ENCODE measurements around the gene RFC5. TPM values are rescaled to one million over a fixed set of nuclear protein-coding genes. Genes with fewer than 3 reads are reported as not detected.

The RFC5 gene
- total and polyA plus RNA-seq, 4 donors, result 7.3 to 16.0 (median 8.2) TPM

GRCh38 chr12:118038137-118038536 is 21.6 kb downstream of the RFC5 start:
- TF ChIP-seq, protein P1, sequence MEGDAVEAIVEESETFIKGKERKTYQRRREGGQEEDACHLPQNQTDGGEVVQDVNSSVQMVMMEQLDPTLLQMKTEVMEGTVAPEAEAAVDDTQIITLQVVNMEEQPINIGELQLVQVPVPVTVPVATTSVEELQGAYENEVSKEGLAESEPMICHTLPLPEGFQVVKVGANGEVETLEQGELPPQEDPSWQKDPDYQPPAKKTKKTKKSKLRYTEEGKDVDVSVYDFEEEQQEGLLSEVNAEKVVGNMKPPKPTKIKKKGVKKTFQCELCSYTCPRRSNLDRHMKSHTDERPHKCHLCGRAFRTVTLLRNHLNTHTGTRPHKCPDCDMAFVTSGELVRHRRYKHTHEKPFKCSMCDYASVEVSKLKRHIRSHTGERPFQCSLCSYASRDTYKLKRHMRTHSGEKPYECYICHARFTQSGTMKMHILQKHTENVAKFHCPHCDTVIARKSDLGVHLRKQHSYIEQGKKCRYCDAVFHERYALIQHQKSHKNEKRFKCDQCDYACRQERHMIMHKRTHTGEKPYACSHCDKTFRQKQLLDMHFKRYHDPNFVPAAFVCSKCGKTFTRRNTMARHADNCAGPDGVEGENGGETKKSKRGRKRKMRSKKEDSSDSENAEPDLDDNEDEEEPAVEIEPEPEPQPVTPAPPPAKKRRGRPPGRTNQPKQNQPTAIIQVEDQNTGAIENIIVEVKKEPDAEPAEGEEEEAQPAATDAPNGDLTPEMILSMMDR (IDR thresholded peaks at IDR 0.05; ENCODE audit: control extremely low read depth, extremely low read depth), result no peak
- peaks cover 41 to 68% (median 58%) of the 10 kb centered on the region in 4 donors for H3K36me3 ChIP-seq (ENCODE audit: control insufficient read depth in 4 of 4, insufficient read depth in 4 of 4, low read length in 4 of 4)
- no peaks in the 10 kb centered on the region for H3K9me3 ChIP-seq (ENCODE audit: control insufficient read depth in 4 of 4, insufficient read depth in 3 of 4, low read length in 3 of 4)
- ATAC-seq (ENCODE audit: insufficient read depth, low FRiP score) (no peak), DNase-seq (no peak)
- H3K27me3 ChIP-seq (ENCODE audit: control insufficient read depth in 3 of 3, insufficient read depth in 3 of 3, low read length in 2 of 3), result no peaks in the 10 kb centered on the region
- no peaks in the 10 kb centered on the region for H3K4me1 ChIP-seq (ENCODE audit: control insufficient read depth in 5 of 5, insufficient read depth in 5 of 5, low read length in 5 of 5)
- no peak overlapping the region for H3K4me3 ChIP-seq
- 70 to 80% methylated on average over 6 of the region's 6 CpGs for WGBS, 2 donors
- H3K9ac ChIP-seq (ENCODE audit: insufficient read depth in 1 of 2, low read length in 2 of 2), result no peak overlapping the region
- no peak overlapping the region for H3K27ac ChIP-seq (ENCODE audit: low read depth in 1 of 2, low read length in 1 of 2)

- Histone ChIP-seq H3K27ac (ENCODE audit: low read depth in 1 of 2, low read length in 1 of 2) (no peak overlapping the region), H3K9me3 (ENCODE audit: control insufficient read depth in 4 of 4, insufficient read depth in 3 of 4, low read length in 3 of 4) (no peaks in the 10 kb centered on the region), H3K36me3 (ENCODE audit: control insufficient read depth in 4 of 4, insufficient read depth in 4 of 4, low read length in 4 of 4) (peaks cover 24 to 49% (median 38%) of the 10 kb centered on the region in 4 donors), H3K4me1 (ENCODE audit: control insufficient read depth in 5 of 5, insufficient read depth in 5 of 5, low read length in 5 of 5) (no peaks in the 10 kb centered on the region), H3K4me3 (no peak overlapping the region), H3K27me3 (ENCODE audit: control insufficient read depth in 3 of 3, insufficient read depth in 3 of 3, low read length in 2 of 3) (no peaks in the 10 kb centered on the region), H3K9ac (ENCODE audit: insufficient read depth in 1 of 2, low read length in 2 of 2) (no peak overlapping the region)
- DNase-seq (no peak), ATAC-seq (ENCODE audit: insufficient read depth, low FRiP score) (no peak)
- WGBS, 2 donors, result 91 to 96% methylated on average over 4 of the region's 4 CpGs
- TF ChIP-seq, protein P1 (IDR thresholded peaks at IDR 0.05; ENCODE audit: control extremely low read depth, extremely low read depth), result no peak
Measured at GRCh38 chr12:118042091-118042490, 25.6 kb downstream of the RFC5 start.

DNA sequence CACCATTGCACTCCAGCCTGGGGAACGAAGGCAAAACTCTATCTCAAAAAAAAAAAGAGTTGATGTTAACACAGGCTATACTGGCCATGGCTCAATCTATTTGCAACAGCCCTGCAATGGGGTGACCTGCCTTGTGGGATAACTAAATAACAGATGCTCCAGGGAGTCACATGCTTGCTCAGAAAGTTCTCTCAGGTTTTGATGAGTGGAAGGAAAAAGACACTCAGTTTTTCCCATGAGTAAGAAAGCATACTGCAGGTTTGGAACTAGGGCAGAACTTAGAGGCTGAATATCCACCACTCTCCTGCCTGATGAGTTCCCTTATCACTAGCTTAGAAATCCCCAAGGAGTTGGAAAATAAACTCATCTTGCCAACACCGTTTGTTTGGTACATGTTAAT is 27.6 kb downstream of the RFC5 start:
- no peak for DNase-seq
- 85 to 91% methylated on average over 2 of the region's 2 CpGs for WGBS, 2 donors
- peaks cover 17 to 49% (median 31%) of the 10 kb centered on the region in 4 donors for H3K36me3 ChIP-seq (ENCODE audit: control insufficient read depth in 4 of 4, insufficient read depth in 4 of 4, low read length in 4 of 4)
- H3K9me3 ChIP-seq (ENCODE audit: control insufficient read depth in 4 of 4, insufficient read depth in 3 of 4, low read length in 3 of 4), result no peaks in the 10 kb centered on the region
- H3K4me3 ChIP-seq, result no peak overlapping the region
- H3K4me1 ChIP-seq (ENCODE audit: control insufficient read depth in 5 of 5, insufficient read depth in 5 of 5, low read length in 5 of 5), result no peaks in the 10 kb centered on the region
- H3K9ac ChIP-seq (ENCODE audit: insufficient read depth in 1 of 2, low read length in 2 of 2), result no peak overlapping the region
- H3K27ac ChIP-seq (ENCODE audit: low read depth in 1 of 2, low read length in 1 of 2), result no peak overlapping the region
- ATAC-seq (ENCODE audit: insufficient read depth, low FRiP score), result no peak
- H3K27me3 ChIP-seq (ENCODE audit: control insufficient read depth in 3 of 3, insufficient read depth in 3 of 3, low read length in 2 of 3), result no peaks in the 10 kb centered on the region
- TF ChIP-seq, protein P1 (IDR thresholded peaks at IDR 0.05; ENCODE audit: control extremely low read depth, extremely low read depth), result no peak

DNA sequence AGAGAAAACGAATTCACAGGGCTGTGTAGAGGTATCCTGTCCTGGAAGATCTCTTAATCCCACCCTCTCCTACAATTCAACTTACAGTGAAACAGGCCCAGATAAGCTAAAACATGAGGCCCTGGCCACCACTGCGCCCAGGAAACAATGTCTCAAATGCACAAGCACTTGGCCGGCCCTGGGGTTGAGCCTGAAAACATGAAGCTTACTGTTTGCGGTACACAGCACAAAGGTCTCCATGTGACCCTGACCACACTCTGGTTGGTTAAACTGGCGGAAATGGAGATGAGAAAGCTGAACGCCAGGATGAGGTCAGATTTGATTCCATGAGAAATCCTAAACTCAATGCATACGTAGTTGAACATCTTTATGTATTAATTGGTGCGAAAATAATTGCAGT is 28.1 kb downstream of the RFC5 start:
- Histone ChIP-seq H3K9me3 (ENCODE audit: control insufficient read depth in 4 of 4, insufficient read depth in 3 of 4, low read length in 3 of 4) (no peaks in the 10 kb centered on the region), H3K27ac (ENCODE audit: low read depth in 1 of 2, low read length in 1 of 2) (no peak overlapping the region), H3K36me3 (ENCODE audit: control insufficient read depth in 4 of 4, insufficient read depth in 4 of 4, low read length in 4 of 4) (peaks cover 17 to 49% (median 29%) of the 10 kb centered on the region in 4 donors), H3K4me1 (ENCODE audit: control insufficient read depth in 5 of 5, insufficient read depth in 5 of 5, low read length in 5 of 5) (no peaks in the 10 kb centered on the region), H3K4me3 (no peak overlapping the region), H3K9ac (ENCODE audit: insufficient read depth in 1 of 2, low read length in 2 of 2) (no peak overlapping the region), H3K27me3 (ENCODE audit: control insufficient read depth in 3 of 3, insufficient read depth in 3 of 3, low read length in 2 of 3) (no peaks in the 10 kb centered on the region)
- ATAC-seq (ENCODE audit: insufficient read depth, low FRiP score) (no peak), DNase-seq (no peak)
- WGBS, 2 donors, result 97% methylated on average over 8 of the region's 8 CpGs
- TF ChIP-seq, protein P1 (IDR thresholded peaks at IDR 0.05; ENCODE audit: control extremely low read depth, extremely low read depth), result no peak
